Neural cell (in vitro differentiated cells): ENCODE data around the gene TOLLIP. TPM values are rescaled to one million over a fixed set of nuclear protein-coding genes. Genes with fewer than 3 reads are reported as not detected.

Experiments
- H2AFZ ChIP-seq: fragments of 200-600, 300-800 bp; sonication (generic), shearing (Covaris generic); 2 replicates; pipeline ENCODE4 v1.6.0; 2014; ENCODE audit warnings: low read depth, mild to moderate bottlenecking, antibody characterized with exemption, low read length, moderate library complexity
- H3F3A ChIP-seq: fragments of 200-600 bp; shearing (Covaris generic); 2 replicates; pipeline ENCODE4 v1.6.1; 2016; ENCODE audit warnings: mild to moderate bottlenecking, moderate library complexity, mixed read lengths, antibody characterized with exemption, low read length; ENCODE audit not compliant: insufficient read depth, poor library complexity, severe bottlenecking
- H3K27ac ChIP-seq: fragments of 200-600, 300-800 bp; sonication (generic), shearing (Covaris generic); 2 replicates; pipeline ENCODE4 v1.5.1; 2014; ENCODE audit warnings: mild to moderate bottlenecking, low read length, moderate library complexity
- H3K27me3 ChIP-seq: fragments of 300-800, 200-600 bp; sonication (generic), shearing (Covaris generic); 2 replicates; pipeline ENCODE4 v1.6.0; 2014; ENCODE audit warnings: mild to moderate bottlenecking, low read depth, low read length, moderate library complexity; ENCODE audit not compliant: insufficient read depth
- H3K36me3 ChIP-seq: fragments of 300-800, 200-600 bp; sonication (generic), shearing (Covaris generic); 2 replicates; pipeline ENCODE4 v1.5.1; 2014; ENCODE audit warnings: mild to moderate bottlenecking, antibody characterized with exemption, low read length, moderate library complexity; ENCODE audit not compliant: insufficient read depth
- H3K4me2 ChIP-seq: fragments of 300-800, 200-600 bp; sonication (generic), shearing (Covaris generic); 2 replicates; pipeline ENCODE4 v1.6.0; 2014; ENCODE audit warnings: mild to moderate bottlenecking, low read length
- H3K4me3 ChIP-seq: fragments of 300-800, 200-600 bp; sonication (generic), shearing (Covaris generic); 2 replicates; pipeline ENCODE4 v1.5.1; 2014; ENCODE audit warnings: mild to moderate bottlenecking, low read length, moderate library complexity
- H3K79me2 ChIP-seq: fragments of 200-600 bp; shearing (Covaris generic); replicated peaks from 2 replicates; pipeline ENCODE4 v1.6.0; 2014; ENCODE audit warnings: mild to moderate bottlenecking, low read length, moderate library complexity; ENCODE audit not compliant: insufficient read depth
- H3K9ac ChIP-seq: fragments of 300-800, 200-600 bp; sonication (generic), shearing (Covaris generic); 2 replicates; pipeline ENCODE4 v1.6.1; 2016; ENCODE audit warnings: mild to moderate bottlenecking, low read length, mixed read lengths
- H3K9me2 ChIP-seq: fragments of 200-600 bp; shearing (Covaris generic); 2 replicates; pipeline ENCODE4 v1.6.1; 2016; ENCODE audit warnings: mild to moderate bottlenecking, low read length, mixed read lengths; ENCODE audit not compliant: insufficient read depth
- H3K9me3 ChIP-seq: fragments of 200-600, 300-800 bp; sonication (generic), shearing (Covaris generic); 2 replicates; pipeline ENCODE4 v1.6.1; 2016; ENCODE audit warnings: mild to moderate bottlenecking, mixed run types, low read length, moderate library complexity, mixed read lengths
- H4K20me1 ChIP-seq: fragments of 200-600 bp; shearing (Covaris generic); 2 replicates; pipeline ENCODE4 v1.6.1; 2016; ENCODE audit warnings: mild to moderate bottlenecking, mixed run types; ENCODE audit not compliant: insufficient read depth
- EP300 ChIP-seq: fragments of 450-650 bp; conservative IDR thresholded peaks from 2 replicates; pipeline ENCODE4 v1.6.1; 2014; ENCODE audit warnings: antibody characterized with exemption, mild to moderate bottlenecking, moderate library complexity; ENCODE audit not compliant: poor library complexity, severe bottlenecking
- EZH2 ChIP-seq: fragments of 200-600, 300-800 bp; shearing (Covaris generic), sonication (generic); IDR thresholded peaks from 2 replicates; pipeline ENCODE4 v1.6.1; 2014; ENCODE audit warnings: antibody characterized with exemption, low read length, borderline replicate concordance, mild to moderate bottlenecking; ENCODE audit not compliant: insufficient read depth, poor library complexity, severe bottlenecking
- MXI1 ChIP-seq: fragments of 450-650 bp; conservative IDR thresholded peaks from 2 replicates; pipeline ENCODE4 v1.6.1; 2014; ENCODE audit warnings: antibody characterized with exemption, mild to moderate bottlenecking; ENCODE audit not compliant: poor library complexity, severe bottlenecking
- POLR2AphosphoS5 ChIP-seq: IDR thresholded peaks from 2 replicates; pipeline ENCODE4 v1.6.1; 2012
- RAD21 ChIP-seq: fragments of 450-650 bp; conservative IDR thresholded peaks from 2 replicates; pipeline ENCODE4 v1.6.1; 2014; ENCODE audit warnings: antibody characterized with exemption, mild to moderate bottlenecking, moderate library complexity
- SMC3 ChIP-seq: fragments of 450-650 bp; conservative IDR thresholded peaks from 2 replicates; pipeline ENCODE4 v1.6.1; 2014; ENCODE audit warnings: antibody characterized with exemption, mild to moderate bottlenecking, moderate library complexity; ENCODE audit not compliant: poor library complexity
- TAF1 ChIP-seq: IDR thresholded peaks from 2 replicates; pipeline ENCODE4 v1.6.1; 2012; ENCODE audit warnings: low read depth
- polyA plus RNA-seq: library from polyadenylated mRNA; depleted of rRNA; stranded (reverse); fragments of >200 nt; gene quantifications from 2 replicates; pipeline ENCODE4 v1.2.3, GENCODE V29; 2014
- TF ChIP-seq, protein P1 (sequence below): fragments of 450-650 bp; IDR thresholded peaks from 2 replicates; pipeline ENCODE4 v1.5.1; 2014; ENCODE audit warnings: antibody characterized with exemption, mild to moderate bottlenecking, moderate library complexity; ENCODE audit not compliant: poor library complexity, severe bottlenecking
- TF ChIP-seq, protein P2 (sequence below): IDR thresholded peaks from 2 replicates; pipeline ENCODE4 v1.6.1; 2012; ENCODE audit warnings: borderline replicate concordance

The TOLLIP gene
- polyA plus RNA-seq, 1 donor from 2014 or later, result 24.1 TPM

DNA sequence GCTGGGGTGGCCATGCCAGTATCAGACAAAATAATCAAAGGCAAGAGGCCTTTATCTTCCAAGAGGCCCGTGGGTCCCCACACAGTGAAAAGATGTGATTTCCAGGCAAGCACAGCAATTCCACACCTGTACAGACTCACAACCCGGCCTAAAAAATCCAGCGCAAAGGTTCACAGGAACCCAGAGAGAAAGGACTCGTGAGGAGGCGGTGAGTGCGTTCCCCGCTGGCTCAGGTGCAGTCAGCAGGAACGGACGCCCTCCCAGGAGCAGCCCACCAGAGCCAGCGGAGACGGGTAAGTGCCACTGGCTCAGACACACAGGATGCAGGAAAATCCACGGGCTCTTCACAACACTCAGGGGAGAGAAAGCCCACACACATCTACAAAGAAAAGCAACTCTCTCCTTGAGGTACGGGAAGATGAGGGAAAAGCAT is 4.4 kb downstream of the TOLLIP start:
- no peaks in the 10 kb centered on the region for H3K9me2 ChIP-seq
- peaks cover 42% of the 10 kb centered on the region for H3K79me2 ChIP-seq
- H3K27ac ChIP-seq, result no peak overlapping the region
- H2AFZ ChIP-seq, result no peak overlapping the region
- no peaks in the 10 kb centered on the region for H3K27me3 ChIP-seq
- no peak overlapping the region for H3K4me3 ChIP-seq
- H3K4me2 ChIP-seq, result no peak overlapping the region
- TF ChIP-seq RAD21 (no peak), EZH2 (no peak), TAF1 (no peak), EP300 (no peak), MXI1 (no peak), POLR2AphosphoS5 (no peak), SMC3 (no peak)
- TF ChIP-seq, protein P1, sequence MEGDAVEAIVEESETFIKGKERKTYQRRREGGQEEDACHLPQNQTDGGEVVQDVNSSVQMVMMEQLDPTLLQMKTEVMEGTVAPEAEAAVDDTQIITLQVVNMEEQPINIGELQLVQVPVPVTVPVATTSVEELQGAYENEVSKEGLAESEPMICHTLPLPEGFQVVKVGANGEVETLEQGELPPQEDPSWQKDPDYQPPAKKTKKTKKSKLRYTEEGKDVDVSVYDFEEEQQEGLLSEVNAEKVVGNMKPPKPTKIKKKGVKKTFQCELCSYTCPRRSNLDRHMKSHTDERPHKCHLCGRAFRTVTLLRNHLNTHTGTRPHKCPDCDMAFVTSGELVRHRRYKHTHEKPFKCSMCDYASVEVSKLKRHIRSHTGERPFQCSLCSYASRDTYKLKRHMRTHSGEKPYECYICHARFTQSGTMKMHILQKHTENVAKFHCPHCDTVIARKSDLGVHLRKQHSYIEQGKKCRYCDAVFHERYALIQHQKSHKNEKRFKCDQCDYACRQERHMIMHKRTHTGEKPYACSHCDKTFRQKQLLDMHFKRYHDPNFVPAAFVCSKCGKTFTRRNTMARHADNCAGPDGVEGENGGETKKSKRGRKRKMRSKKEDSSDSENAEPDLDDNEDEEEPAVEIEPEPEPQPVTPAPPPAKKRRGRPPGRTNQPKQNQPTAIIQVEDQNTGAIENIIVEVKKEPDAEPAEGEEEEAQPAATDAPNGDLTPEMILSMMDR, result no peak
- TF ChIP-seq, protein P2, sequence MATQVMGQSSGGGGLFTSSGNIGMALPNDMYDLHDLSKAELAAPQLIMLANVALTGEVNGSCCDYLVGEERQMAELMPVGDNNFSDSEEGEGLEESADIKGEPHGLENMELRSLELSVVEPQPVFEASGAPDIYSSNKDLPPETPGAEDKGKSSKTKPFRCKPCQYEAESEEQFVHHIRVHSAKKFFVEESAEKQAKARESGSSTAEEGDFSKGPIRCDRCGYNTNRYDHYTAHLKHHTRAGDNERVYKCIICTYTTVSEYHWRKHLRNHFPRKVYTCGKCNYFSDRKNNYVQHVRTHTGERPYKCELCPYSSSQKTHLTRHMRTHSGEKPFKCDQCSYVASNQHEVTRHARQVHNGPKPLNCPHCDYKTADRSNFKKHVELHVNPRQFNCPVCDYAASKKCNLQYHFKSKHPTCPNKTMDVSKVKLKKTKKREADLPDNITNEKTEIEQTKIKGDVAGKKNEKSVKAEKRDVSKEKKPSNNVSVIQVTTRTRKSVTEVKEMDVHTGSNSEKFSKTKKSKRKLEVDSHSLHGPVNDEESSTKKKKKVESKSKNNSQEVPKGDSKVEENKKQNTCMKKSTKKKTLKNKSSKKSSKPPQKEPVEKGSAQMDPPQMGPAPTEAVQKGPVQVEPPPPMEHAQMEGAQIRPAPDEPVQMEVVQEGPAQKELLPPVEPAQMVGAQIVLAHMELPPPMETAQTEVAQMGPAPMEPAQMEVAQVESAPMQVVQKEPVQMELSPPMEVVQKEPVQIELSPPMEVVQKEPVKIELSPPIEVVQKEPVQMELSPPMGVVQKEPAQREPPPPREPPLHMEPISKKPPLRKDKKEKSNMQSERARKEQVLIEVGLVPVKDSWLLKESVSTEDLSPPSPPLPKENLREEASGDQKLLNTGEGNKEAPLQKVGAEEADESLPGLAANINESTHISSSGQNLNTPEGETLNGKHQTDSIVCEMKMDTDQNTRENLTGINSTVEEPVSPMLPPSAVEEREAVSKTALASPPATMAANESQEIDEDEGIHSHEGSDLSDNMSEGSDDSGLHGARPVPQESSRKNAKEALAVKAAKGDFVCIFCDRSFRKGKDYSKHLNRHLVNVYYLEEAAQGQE, result no peak
- H4K20me1 ChIP-seq, result no peaks in the 10 kb centered on the region
- no peak overlapping the region for H3K9ac ChIP-seq
- no peaks in the 10 kb centered on the region for H3K9me3 ChIP-seq
- peaks cover 5% of the 10 kb centered on the region for H3K36me3 ChIP-seq
- H3F3A ChIP-seq, result no peaks in the 10 kb centered on the region

DNA sequence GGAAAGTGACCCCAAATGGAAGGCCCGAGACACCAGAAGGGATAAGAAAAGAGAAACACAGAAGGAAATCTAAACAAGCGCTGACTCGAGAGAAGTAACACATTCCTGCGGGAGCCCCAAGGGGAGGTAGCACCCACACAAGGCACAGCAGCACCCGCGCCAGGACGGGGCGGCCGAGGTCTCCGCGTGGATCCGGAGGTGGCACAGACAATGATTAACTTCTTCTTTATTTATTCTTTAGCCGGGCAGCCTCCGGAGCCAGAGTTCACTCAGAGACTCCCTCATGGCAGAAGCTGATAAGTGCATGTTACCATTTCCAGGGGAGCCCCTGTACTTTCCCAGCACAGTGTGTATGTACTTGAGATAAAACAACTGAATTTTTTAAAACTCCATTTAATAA is 5.1 kb downstream of the TOLLIP start:
- Histone ChIP-seq H3K4me2 (no peak overlapping the region), H4K20me1 (no peaks in the 10 kb centered on the region)

More for the DNA sequence above, 5.1 kb downstream of the TOLLIP start:
- Histone ChIP-seq H3K9me3 (no peaks in the 10 kb centered on the region), H3K4me3 (no peak overlapping the region), H3K9ac (no peak overlapping the region), H3K36me3 (peaks cover 5% of the 10 kb centered on the region), H3K79me2 (peaks cover 49% of the 10 kb centered on the region), H3K9me2 (no peaks in the 10 kb centered on the region), H3F3A (no peaks in the 10 kb centered on the region), H3K27ac (no peak overlapping the region), H3K27me3 (no peaks in the 10 kb centered on the region), H2AFZ (no peak overlapping the region)
- TF ChIP-seq POLR2AphosphoS5, result no peak
- TF ChIP-seq, protein P1, result no peak
- TF ChIP-seq TAF1, result no peak
- no peak for TF ChIP-seq EZH2
- TF ChIP-seq, protein P2, result no peak
- no peak for TF ChIP-seq MXI1
- no peak for TF ChIP-seq EP300
- no peak for TF ChIP-seq SMC3
- no peak for TF ChIP-seq RAD21
